RWPE1 (cell line): ENCODE results near the gene SIM2.

ENCODE experiments used
- CTCF ChIA-PET: fragments of 350-600 bp; sonication (Branson Sonifier 250); formaldehyde crosslinking; extraction: SDS; loops from one replicate; lab custom pipeline; 2021; lab: Yijun Ruan, JAX
- POLR2A ChIA-PET: fragments of 400-600 bp; formaldehyde crosslinking; extraction: SDS; loops from one replicate; lab custom pipeline; 2020; ENCODE audit warnings: antibody characterized with exemption; ENCODE audit not compliant: low non-redundant PET; lab: Yijun Ruan, JAX
- DNase-seq: peaks from one replicate; pipeline ENCODE4 v3.0.0; 2012; ENCODE audit warnings: low spot score
- H3K27ac ChIP-seq: fragments of 450-650 bp; 2 replicates; pipeline ENCODE4 v1.5.1; 2017
- CTCF ChIP-seq: fragments of 450-650 bp; conservative IDR thresholded peaks from 2 replicates; pipeline ENCODE4 v1.5.1; 2017; ENCODE audit warnings: low read depth, mild to moderate bottlenecking

Gene SIM2

GRCh38 chr21:36773117-36773516 lies 74.2 kb downstream of the SIM2 start:
- DNase-seq = peak; percentile 68
- peak overlapping the region; percentile 88 for H3K27ac ChIP-seq
- TF ChIP-seq CTCF = no peak
- CTCF ChIA-PET = interaction anchor here (0.9 kb wide), 2 partner anchors 11 to 54 kb away, joined by 3 to 4 read pairs; no protein-coding TSS in a partner anchor
- POLR2A ChIA-PET = interaction anchor here (0.6 kb wide), 1 partner anchor 814 kb away, joined by 3 read pairs; no protein-coding TSS in a partner anchor

GRCh38 chr21:36773995-36774394 lies 75.1 kb downstream of the SIM2 start:
- ChIA-PET POLR2A (interaction anchor here (0.6 kb wide), 1 partner anchor 815 kb away, joined by 3 read pairs; no protein-coding TSS in a partner anchor), CTCF (interaction anchor here (0.7 kb wide), 1 partner anchor 38 kb away, joined by 3 read pairs; no protein-coding TSS in a partner anchor)
- DNase-seq = no peak
- H3K27ac ChIP-seq = peak overlapping the region; percentile 88
- TF ChIP-seq CTCF = no peak

GRCh38 chr21:36776981-36777617 lies 78.2 kb downstream of the SIM2 start:
- CTCF ChIA-PET = no interaction called here
- DNase-seq = no peak
- POLR2A ChIA-PET = no interaction called here

GRCh38 chr21:36780861-36781260 lies 81.9 kb downstream of the SIM2 start:
- no peak for TF ChIP-seq CTCF
- H3K27ac ChIP-seq = no peak overlapping the region
- DNase-seq = no peak
- POLR2A ChIA-PET = no interaction called here
- CTCF ChIA-PET = no interaction called here

More at GRCh38 chr21:36776981-36777617, 78.2 kb downstream of the SIM2 start:
- no peak for TF ChIP-seq CTCF
- no peak overlapping the region for H3K27ac ChIP-seq

- DNase-seq = peak; percentile 85
- H3K27ac ChIP-seq = peak overlapping the region; percentile 74
- POLR2A ChIA-PET = no interaction called here
- no peak for TF ChIP-seq CTCF
- CTCF ChIA-PET = interaction anchor here (0.6 to 0.7 kb wide), 2 partner anchors 11 to 24 kb away, joined by 3 to 4 read pairs; no protein-coding TSS in a partner anchor
These were observed 84.9 kb downstream of the SIM2 start for GRCh38 chr21:36783612-36784374.

GRCh38 chr21:36784947-36785346 lies 86.0 kb downstream of the SIM2 start:
- H3K27ac ChIP-seq = peak overlapping the region; percentile 74
- no peak for TF ChIP-seq CTCF
- POLR2A ChIA-PET = no interaction called here
- peak; percentile 25 for DNase-seq
- CTCF ChIA-PET = interaction anchor here (0.6 kb wide), 1 partner anchor 1882 kb away, joined by 3 read pairs; no protein-coding TSS in a partner anchor
